ENCODE results near the gene BOK. TPM values are rescaled to one million over a fixed set of nuclear protein-coding genes. Genes with fewer than 3 reads are reported as not detected.

The BOK gene
- total RNA-seq, 1 experiment from 2014 or later = 33.9 TPM

DNA sequence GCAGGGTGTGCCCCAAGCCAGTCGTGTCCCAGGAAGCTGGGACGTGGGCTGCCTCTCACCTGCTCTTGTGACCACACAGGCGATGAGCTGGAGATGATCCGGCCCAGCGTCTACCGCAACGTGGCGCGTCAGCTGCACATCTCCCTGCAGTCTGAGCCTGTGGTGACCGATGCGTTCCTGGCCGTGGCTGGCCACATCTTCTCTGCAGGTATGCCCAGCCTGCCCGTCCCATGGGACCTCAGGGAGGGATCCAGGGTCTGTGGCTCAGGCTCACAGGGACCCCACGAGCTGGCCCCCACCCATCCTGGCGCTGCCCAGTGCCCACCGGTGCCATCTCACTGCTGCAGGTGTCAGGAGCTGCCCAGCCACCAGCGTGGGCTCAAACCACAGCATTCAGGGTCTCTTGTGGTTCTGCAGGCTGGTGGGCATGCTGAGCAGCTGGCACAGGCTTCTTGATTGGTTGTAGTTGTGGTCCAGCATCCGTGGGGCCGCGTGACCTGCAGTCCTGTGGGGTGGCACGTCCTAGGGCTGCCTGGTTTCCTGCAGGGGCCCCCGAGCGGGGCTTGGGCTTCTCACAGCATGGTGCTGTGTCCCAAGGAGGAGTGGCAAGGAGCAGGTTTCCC is 3.8 kb downstream of the BOK start:
- H3K27me3 Mint-ChIP-seq (ENCODE audit: low read depth) = no peaks in the 10 kb centered on the region
- H3K9me3 Mint-ChIP-seq = no peaks in the 10 kb centered on the region; a peak in 2 of 5 replicates
- H3K4me1 Mint-ChIP-seq = peaks cover 8 to 19% of the 10 kb centered on the region in 2 experiments; a peak in 3 of 4 replicates
- Histone ChIP-seq H3K27ac (ENCODE audit: insufficient read length, low read depth, low read length) (no peak overlapping the region), H3K27me3 (ENCODE audit: insufficient read depth, low read length) (no peaks in the 10 kb centered on the region), H2BK120ac (ENCODE audit: low read depth, low read length, poor library complexity, severe bottlenecking) (no peak overlapping the region), H3K9ac (ENCODE audit: extremely low read depth, insufficient read length, low read length) (no peak overlapping the region), H4K91ac (ENCODE audit: insufficient read length, low read depth, low read length) (no peak overlapping the region), H3K4ac (ENCODE audit: low read depth, low read length) (no peak overlapping the region), H3K4me1 (ENCODE audit: insufficient read depth, low read length) (no peaks in the 10 kb centered on the region), H4K5ac (ENCODE audit: insufficient read length, low read depth, low read length) (no peak overlapping the region), H3K9me3 (ENCODE audit: control insufficient read depth, low read depth, low read length) (no peaks in the 10 kb centered on the region), H3K23ac (ENCODE audit: insufficient read length, low read depth, low read length) (no peak overlapping the region), H3K14ac (ENCODE audit: insufficient read depth, low read length) (no peak overlapping the region; the same call in 1 of the 2 replicates), H2BK12ac (ENCODE audit: insufficient read length, low read depth, low read length) (no peak overlapping the region), H3K23me2 (ENCODE audit: insufficient read length, low read depth, low read length, poor library complexity, severe bottlenecking) (peaks cover 6% of the 10 kb centered on the region), H3K18ac (ENCODE audit: insufficient read length, low read depth, low read length) (no peak overlapping the region), H4K20me1 (ENCODE audit: control insufficient read depth, insufficient read depth, insufficient read length) (no peaks in the 10 kb centered on the region), H2BK15ac (ENCODE audit: low read depth, low read length) (no peak overlapping the region), H4K8ac (replicated peaks; ENCODE audit: insufficient read length, low read depth, low read length) (no peak overlapping the region), H3K79me1 (ENCODE audit: insufficient read depth, low read depth, low read length, poor library complexity, severe bottlenecking) (no peaks in the 10 kb centered on the region), H3K79me2 (ENCODE audit: insufficient read depth, low read length) (no peaks in the 10 kb centered on the region; the same call in 1 of the 2 replicates), H2AFZ (ENCODE audit: low read length) (no peak overlapping the region), H2AK5ac (ENCODE audit: insufficient read length, low read length) (no peak overlapping the region), H2BK5ac (ENCODE audit: insufficient read length, low read length) (no peak overlapping the region), H3K56ac (ENCODE audit: insufficient read length, low read depth, low read length) (no peak overlapping the region), H3T11ph (ENCODE audit: low read length) (no peak overlapping the region), H3K4me2 (ENCODE audit: insufficient read depth, insufficient read length, low read length) (no peak overlapping the region), H2BK20ac (ENCODE audit: low read depth, low read length, poor library complexity, severe bottlenecking) (no peak overlapping the region)
- TF ChIP-seq, protein P1, sequence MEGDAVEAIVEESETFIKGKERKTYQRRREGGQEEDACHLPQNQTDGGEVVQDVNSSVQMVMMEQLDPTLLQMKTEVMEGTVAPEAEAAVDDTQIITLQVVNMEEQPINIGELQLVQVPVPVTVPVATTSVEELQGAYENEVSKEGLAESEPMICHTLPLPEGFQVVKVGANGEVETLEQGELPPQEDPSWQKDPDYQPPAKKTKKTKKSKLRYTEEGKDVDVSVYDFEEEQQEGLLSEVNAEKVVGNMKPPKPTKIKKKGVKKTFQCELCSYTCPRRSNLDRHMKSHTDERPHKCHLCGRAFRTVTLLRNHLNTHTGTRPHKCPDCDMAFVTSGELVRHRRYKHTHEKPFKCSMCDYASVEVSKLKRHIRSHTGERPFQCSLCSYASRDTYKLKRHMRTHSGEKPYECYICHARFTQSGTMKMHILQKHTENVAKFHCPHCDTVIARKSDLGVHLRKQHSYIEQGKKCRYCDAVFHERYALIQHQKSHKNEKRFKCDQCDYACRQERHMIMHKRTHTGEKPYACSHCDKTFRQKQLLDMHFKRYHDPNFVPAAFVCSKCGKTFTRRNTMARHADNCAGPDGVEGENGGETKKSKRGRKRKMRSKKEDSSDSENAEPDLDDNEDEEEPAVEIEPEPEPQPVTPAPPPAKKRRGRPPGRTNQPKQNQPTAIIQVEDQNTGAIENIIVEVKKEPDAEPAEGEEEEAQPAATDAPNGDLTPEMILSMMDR (conservative IDR thresholded peaks at IDR 0.05) = no peak
- no peak overlapping the region for H3K27ac Mint-ChIP-seq
- H3K36me3 Mint-ChIP-seq (ENCODE audit: insufficient read depth in 1 of 3, low read depth in 3 of 3) = peaks cover 2 to 8% (median 3%) of the 10 kb centered on the region in 3 experiments; a peak in 4 of 7 replicates
- no CpG with 5 or more reads among the region's 23 CpGs for WGBS (ENCODE audit: extremely low coverage, insufficient read length, low lambda C conversion rate)
- no peak overlapping the region for H3K4me3 Mint-ChIP-seq
- DNase-seq = peak; percentile 20
